ENCODE measurements around the gene CTNNA3. TPM values are rescaled to one million over a fixed set of nuclear protein-coding genes. Genes with fewer than 3 reads are reported as not detected.

The CTNNA3 gene
- total RNA-seq, 4 donors from 2014 or later: 0.04 to 0.19 (median 0.11) TPM

- H3K4me3 ChIP-seq (ENCODE audit: low read depth, poor library complexity, severe bottlenecking): no peak overlapping the region
- no peak for DNase-seq (ENCODE audit: low spot score in 2 of 2)
- 60 to 81% methylated on average over 5 of the region's 5 CpGs for WGBS, 2 donors
- intact Hi-C loops (cut with DNase I; ENCODE audit: low total_unique reads): no loop called here
- no peak for TF ChIP-seq POLR2A (IDR thresholded peaks at IDR 0.05)
- no peak for TF ChIP-seq CTCF (IDR thresholded peaks at IDR 0.05)
Measured at GRCh38 chr10:66926841-66927240, 769.2 kb downstream of the CTNNA3 start.

GRCh38 chr10:66925896-66926715 lies 769.9 kb downstream of the CTNNA3 start, which contains the start of gene LRRTM3:
Gene LRRTM3 (plus strand): TSS chr10:66926036.
- WGBS, 2 donors: 7 to 8% methylated on average over 16 of the region's 16 CpGs
- no peak for DNase-seq (ENCODE audit: low spot score in 2 of 2)
- no peak for TF ChIP-seq CTCF (IDR thresholded peaks at IDR 0.05)
- TF ChIP-seq POLR2A (IDR thresholded peaks at IDR 0.05): no peak
- H3K4me3 ChIP-seq (ENCODE audit: low read depth, poor library complexity, severe bottlenecking): no peak within 1 kb of the TSS
- intact Hi-C loops (cut with DNase I; ENCODE audit: low total_unique reads): no loop called here

- 17 to 31% methylated on average over 7 of the region's 7 CpGs for WGBS, 2 donors
- DNase-seq (ENCODE audit: low spot score in 2 of 2): no peak
- TF ChIP-seq POLR2A (IDR thresholded peaks at IDR 0.05) (no peak), CTCF (IDR thresholded peaks at IDR 0.05) (no peak)
- H3K4me3 ChIP-seq (ENCODE audit: low read depth, poor library complexity, severe bottlenecking): no peak overlapping the region
- intact Hi-C loops (cut with DNase I; ENCODE audit: low total_unique reads): no loop called here
Measured at GRCh38 chr10:66925373-66925772, 770.6 kb downstream of the CTNNA3 start.

GRCh38 chr10:66924674-66925345 lies 771.2 kb downstream of the CTNNA3 start:
- H3K4me3 ChIP-seq (ENCODE audit: low read depth, poor library complexity, severe bottlenecking): no peak overlapping the region
- no peak for TF ChIP-seq CTCF (IDR thresholded peaks at IDR 0.05)
- TF ChIP-seq POLR2A (IDR thresholded peaks at IDR 0.05): no peak
- 58 to 63% methylated on average over 10 of the region's 10 CpGs for WGBS, 2 donors
- no peak for DNase-seq (ENCODE audit: low spot score in 2 of 2)
- intact Hi-C loops (cut with DNase I; ENCODE audit: low total_unique reads): no loop called here

- WGBS, 2 donors: 85 to 95% methylated on average over 2 of the region's 2 CpGs
- TF ChIP-seq CTCF (IDR thresholded peaks at IDR 0.05) (no peak), POLR2A (IDR thresholded peaks at IDR 0.05) (no peak)
- no peak for DNase-seq (ENCODE audit: low spot score in 2 of 2)
Measured at GRCh38 chr10:66919248-66919647, 776.7 kb downstream of the CTNNA3 start.

More at GRCh38 chr10:66919248-66919647, 776.7 kb downstream of the CTNNA3 start:
- intact Hi-C loops (cut with DNase I; ENCODE audit: low total_unique reads): no loop called here
- H3K4me3 ChIP-seq (ENCODE audit: low read depth, poor library complexity, severe bottlenecking): no peak overlapping the region

Data from lower leg skin (tissue), 4 donors.